Measurements from ENCODE around the gene KIAA1671. TPM values are rescaled to one million over a fixed set of nuclear protein-coding genes. Genes with fewer than 3 reads are reported as not detected.
A peak's percentile ranks its signal among the peaks of the same experiment; 100 is the strongest.

The KIAA1671 gene
- total and polyA plus RNA-seq, 2 donors (not counting 1 experiment from before 2014, with no cell fraction given) = 0.01 to 0.02 TPM

DNA sequence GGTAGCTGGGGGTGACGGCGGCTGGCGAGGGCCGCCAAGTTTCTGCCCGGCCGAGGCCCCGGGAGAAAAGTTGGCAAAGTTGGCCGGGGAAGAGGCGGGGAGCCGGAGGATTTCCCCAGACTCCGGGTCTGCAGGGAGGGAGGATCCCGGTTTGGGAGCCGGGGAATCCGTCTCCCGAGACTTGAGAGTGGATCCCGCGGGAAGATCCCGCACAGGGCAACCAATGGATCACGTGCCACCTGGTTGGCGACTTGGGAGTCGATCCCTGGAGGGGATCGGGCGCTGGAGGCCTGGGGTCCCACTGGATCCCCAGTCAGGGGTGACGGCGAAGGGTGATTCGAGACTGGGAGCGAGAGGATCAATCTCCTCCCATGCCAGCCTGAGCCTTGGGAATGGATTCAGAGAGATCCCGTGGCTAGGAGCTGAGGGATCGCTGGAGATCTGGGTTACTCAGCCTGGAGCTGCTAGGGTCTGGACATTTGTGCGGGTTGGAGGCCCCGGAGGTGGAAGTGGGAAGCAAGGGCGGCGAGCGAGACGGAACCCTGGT is 394 bp downstream of the KIAA1671 start:
- peak overlapping the region; percentile 67 for H3K4me3 Mint-ChIP-seq

More for the DNA sequence above, 394 bp downstream of the KIAA1671 start:
- Mint-ChIP-seq H3K4me1 (peaks cover 14% of the 10 kb centered on the region), H3K27ac (no peak overlapping the region), H3K9me3 (ENCODE audit: insufficient read depth) (no peaks in the 10 kb centered on the region), H3K27me3 (peaks cover 66% of the 10 kb centered on the region)
- Histone ChIP-seq H3K4me1 (ENCODE audit: control insufficient read depth in 2 of 2, insufficient read depth in 2 of 2, low read length in 2 of 2) (peaks cover 13 to 15% of the 10 kb centered on the region in 2 donors), H3K4me3 (ENCODE audit: control extremely low read depth in 1 of 5, extremely low read depth in 1 of 5, insufficient read depth in 1 of 5, low read depth in 2 of 5, low read length in 4 of 5) (peak overlapping the region in 3 of 5 experiments; percentile 32 to 62 (median 38)), H3K79me2 (ENCODE audit: control insufficient read depth, insufficient read depth, low read length) (no peaks in the 10 kb centered on the region), H3K27me3 (replicated peaks in 1 of 4; ENCODE audit: control extremely low read depth in 1 of 4, control insufficient read depth in 3 of 4, insufficient read depth in 4 of 4, low read length in 3 of 4) (peaks cover 0 to 57% (median 23%) of the 10 kb centered on the region in 4 experiments), H3K27ac (ENCODE audit: low read length in 2 of 2) (no peak overlapping the region), H2AFZ (ENCODE audit: insufficient read depth, low read depth, low read length, poor library complexity, severe bottlenecking) (peak overlapping the region; percentile 69), H4K20me1 (ENCODE audit: control insufficient read depth, insufficient read depth, low read length, poor library complexity, severe bottlenecking) (no peaks in the 10 kb centered on the region), H3K9me3 (ENCODE audit: control extremely low read depth in 1 of 3, control insufficient read depth in 2 of 3, insufficient read depth in 1 of 3, low read length in 2 of 3) (peaks cover 0 to 16% (median 0%) of the 10 kb centered on the region in 3 donors), H3K9ac (ENCODE audit: low read length) (peak overlapping the region; percentile 59), H3K36me3 (replicated peaks in 1 of 2; ENCODE audit: control extremely low read depth in 1 of 2, control insufficient read depth in 1 of 2, extremely low read depth in 1 of 2, insufficient read depth in 2 of 2, low read length in 1 of 2) (no peaks in the 10 kb centered on the region), H3K4me2 (replicated peaks; ENCODE audit: low read depth, low read length, poor library complexity, severe bottlenecking) (peak overlapping the region; percentile 84)
- TF ChIP-seq, protein P1, sequence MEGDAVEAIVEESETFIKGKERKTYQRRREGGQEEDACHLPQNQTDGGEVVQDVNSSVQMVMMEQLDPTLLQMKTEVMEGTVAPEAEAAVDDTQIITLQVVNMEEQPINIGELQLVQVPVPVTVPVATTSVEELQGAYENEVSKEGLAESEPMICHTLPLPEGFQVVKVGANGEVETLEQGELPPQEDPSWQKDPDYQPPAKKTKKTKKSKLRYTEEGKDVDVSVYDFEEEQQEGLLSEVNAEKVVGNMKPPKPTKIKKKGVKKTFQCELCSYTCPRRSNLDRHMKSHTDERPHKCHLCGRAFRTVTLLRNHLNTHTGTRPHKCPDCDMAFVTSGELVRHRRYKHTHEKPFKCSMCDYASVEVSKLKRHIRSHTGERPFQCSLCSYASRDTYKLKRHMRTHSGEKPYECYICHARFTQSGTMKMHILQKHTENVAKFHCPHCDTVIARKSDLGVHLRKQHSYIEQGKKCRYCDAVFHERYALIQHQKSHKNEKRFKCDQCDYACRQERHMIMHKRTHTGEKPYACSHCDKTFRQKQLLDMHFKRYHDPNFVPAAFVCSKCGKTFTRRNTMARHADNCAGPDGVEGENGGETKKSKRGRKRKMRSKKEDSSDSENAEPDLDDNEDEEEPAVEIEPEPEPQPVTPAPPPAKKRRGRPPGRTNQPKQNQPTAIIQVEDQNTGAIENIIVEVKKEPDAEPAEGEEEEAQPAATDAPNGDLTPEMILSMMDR (IDR thresholded peaks at IDR 0.05) = no peak
- no peak for TF ChIP-seq EZH2 (IDR thresholded peaks at IDR 0.05; ENCODE audit: borderline replicate concordance, insufficient read depth, low read depth, low read length, poor library complexity, severe bottlenecking)
- ChIA-PET POLR2A (no interaction called here), CTCF (no interaction called here)
- DNase-seq (peak; percentile 15), ATAC-seq (ENCODE audit: low read depth) (no peak)
- intact Hi-C loops (cut with micrococcal nuclease) = no loop called here
- 2% methylated on average over 35 of the region's 35 CpGs for WGBS (ENCODE audit: insufficient coverage)
